Measurements from ENCODE around the gene PTPRB.

PTPRB gene

DNA sequence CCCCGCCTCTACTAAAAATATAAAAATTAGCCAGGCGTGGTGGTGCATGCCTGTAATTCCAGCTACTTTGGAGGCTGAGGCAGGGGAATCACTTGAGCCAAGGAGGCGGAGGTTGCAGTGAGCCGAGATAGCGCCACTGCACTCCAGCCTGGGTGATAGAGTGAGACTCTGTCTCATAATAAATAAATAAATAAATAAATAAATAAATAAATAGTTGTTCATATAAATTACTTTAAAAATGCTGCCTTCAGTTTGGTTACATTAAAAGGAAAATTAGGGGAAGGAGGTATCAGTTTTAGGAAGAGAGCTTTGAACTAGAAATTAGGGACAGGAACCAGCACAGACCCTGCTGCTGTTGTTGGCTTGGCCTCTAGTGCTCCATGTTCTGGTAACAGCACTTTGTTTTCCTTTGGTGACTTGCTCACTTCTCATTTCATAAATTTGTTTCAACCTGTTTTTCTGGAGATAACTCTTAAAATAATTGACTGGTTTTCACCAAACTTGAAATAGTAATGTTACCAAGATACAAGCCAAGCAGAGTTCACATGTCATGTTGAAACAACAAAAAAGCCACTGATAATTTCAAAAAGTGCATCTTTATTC is 22.9 kb upstream of the PTPRB start:
- no peak for DNase-seq (ENCODE audit: low read depth, low spot score)
- TF ChIP-seq, protein P1, sequence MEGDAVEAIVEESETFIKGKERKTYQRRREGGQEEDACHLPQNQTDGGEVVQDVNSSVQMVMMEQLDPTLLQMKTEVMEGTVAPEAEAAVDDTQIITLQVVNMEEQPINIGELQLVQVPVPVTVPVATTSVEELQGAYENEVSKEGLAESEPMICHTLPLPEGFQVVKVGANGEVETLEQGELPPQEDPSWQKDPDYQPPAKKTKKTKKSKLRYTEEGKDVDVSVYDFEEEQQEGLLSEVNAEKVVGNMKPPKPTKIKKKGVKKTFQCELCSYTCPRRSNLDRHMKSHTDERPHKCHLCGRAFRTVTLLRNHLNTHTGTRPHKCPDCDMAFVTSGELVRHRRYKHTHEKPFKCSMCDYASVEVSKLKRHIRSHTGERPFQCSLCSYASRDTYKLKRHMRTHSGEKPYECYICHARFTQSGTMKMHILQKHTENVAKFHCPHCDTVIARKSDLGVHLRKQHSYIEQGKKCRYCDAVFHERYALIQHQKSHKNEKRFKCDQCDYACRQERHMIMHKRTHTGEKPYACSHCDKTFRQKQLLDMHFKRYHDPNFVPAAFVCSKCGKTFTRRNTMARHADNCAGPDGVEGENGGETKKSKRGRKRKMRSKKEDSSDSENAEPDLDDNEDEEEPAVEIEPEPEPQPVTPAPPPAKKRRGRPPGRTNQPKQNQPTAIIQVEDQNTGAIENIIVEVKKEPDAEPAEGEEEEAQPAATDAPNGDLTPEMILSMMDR (IDR thresholded peaks at IDR 0.05; ENCODE audit: insufficient read depth, low read length, missing control alignments) = no peak
- H3K4me3 ChIP-seq (ENCODE audit: low read depth, low read length) = no peak overlapping the region
- ChIA-PET CTCF (interaction anchor here (0.8 to 1.1 kb wide), 2 partner anchors 9 to 10 kb away, joined by 4 read pairs; no protein-coding TSS in a partner anchor), POLR2A (no interaction called here)

DNA sequence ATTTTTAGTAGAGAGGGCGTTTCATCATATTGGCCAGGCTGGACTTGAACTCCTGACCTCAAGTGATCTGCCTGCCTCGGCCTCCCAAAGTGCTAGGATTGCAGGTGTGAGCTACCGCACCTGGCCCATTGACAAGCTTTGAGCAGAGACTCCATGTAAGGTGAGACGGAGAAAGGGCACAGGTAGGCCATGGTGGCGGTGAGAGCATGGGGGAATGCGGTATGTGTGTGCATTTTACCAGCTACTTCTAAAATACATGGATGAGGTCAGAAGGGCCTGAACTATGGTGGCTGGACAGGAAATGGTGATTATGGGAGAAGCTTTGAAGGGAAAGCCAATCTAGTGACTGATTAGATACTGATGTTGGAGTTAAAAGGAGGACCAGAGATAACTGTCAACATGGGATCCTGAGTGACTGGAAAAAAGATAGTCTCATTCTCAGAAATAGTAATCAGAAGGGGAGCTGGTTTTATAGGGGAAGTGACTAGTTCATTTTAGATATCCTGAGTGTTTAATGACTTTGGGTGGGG is 21.9 kb upstream of the PTPRB start:
- no peak for DNase-seq (ENCODE audit: low read depth, low spot score)
- ChIA-PET POLR2A (no interaction called here), CTCF (interaction anchor here (0.8 to 1.4 kb wide), 3 partner anchors 9 to 11 kb away, joined by 4 to 6 read pairs (median 4); no protein-coding TSS in a partner anchor)
- TF ChIP-seq, protein P1 (IDR thresholded peaks at IDR 0.05; ENCODE audit: insufficient read depth, low read length, missing control alignments) = no peak
- no peak overlapping the region for H3K4me3 ChIP-seq (ENCODE audit: low read depth, low read length)

DNA sequence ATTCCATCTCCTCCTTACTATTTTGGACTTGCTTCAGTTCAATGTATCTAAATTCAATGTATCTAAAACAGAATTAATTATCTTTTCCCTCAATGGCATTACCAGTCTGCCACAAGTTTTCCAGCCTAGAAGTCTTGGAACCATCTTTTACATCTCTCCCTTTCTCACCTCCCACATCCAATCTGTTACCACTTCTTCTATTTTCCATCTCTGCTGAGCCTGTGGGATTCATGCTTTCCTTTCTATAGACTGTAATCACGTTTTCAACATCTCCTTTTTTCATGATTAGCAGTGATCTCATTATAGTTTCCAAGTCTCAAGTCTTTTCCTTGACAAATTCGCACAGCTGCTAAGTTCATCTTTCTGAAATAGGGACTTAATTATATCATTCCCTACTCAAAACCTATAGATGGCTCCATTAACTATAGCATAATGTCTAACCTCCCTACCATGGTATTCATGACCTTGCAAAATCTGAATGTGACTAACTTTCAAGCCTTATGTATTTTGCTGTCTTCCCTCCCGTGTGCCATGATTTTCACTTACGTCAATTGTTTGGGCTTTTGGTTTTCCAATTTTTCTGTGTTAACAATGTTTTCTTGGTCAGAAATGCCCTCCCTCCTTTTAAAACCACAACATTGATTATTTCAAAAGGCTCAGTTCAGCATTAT is 20.5 kb upstream of the PTPRB start:
- POLR2A ChIA-PET = interaction anchor here (0.6 kb wide), 1 partner anchor 11 kb away, joined by 5 read pairs; no protein-coding TSS in a partner anchor
- TF ChIP-seq, protein P1 (IDR thresholded peaks at IDR 0.05; ENCODE audit: insufficient read depth, low read length, missing control alignments) = no peak

DNA sequence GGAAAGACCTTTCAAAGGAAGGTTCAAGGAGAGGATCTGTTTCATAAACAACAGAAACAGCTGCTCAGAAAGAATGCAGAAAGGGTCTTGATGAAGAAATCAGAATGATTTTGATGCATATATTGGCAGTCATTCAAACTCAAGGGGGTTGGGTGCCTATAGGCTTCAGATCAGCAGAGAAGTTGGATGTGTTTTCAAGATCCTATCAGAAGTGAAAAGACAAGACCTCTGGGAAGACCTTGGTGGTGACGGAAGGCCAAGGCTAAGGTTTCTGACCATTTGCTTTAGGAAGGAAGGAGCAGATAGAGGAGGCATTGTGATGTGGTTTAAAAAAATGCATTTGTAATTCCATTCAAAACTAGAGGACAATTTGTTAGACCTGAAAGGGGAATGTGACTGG is 15.2 kb upstream of the PTPRB start:
- ChIA-PET CTCF (interaction anchor here (0.6 kb wide), 1 partner anchor 24 kb away, joined by 3 read pairs; no protein-coding TSS in a partner anchor), POLR2A (no interaction called here)
- TF ChIP-seq, protein P1 (IDR thresholded peaks at IDR 0.05; ENCODE audit: insufficient read depth, low read length, missing control alignments) = no peak
- DNase-seq (ENCODE audit: low read depth, low spot score) = no peak
- H3K4me3 ChIP-seq (ENCODE audit: low read depth, low read length) = no peak overlapping the region

More for the DNA sequence above, 20.5 kb upstream of the PTPRB start:
- CTCF ChIA-PET = interaction anchor here (1.0 to 1.6 kb wide), 3 partner anchors 9 to 22 kb away, joined by 3 to 6 read pairs (median 3); no protein-coding TSS in a partner anchor
- H3K4me3 ChIP-seq (ENCODE audit: low read depth, low read length) = no peak overlapping the region
- DNase-seq (ENCODE audit: low read depth, low spot score) = no peak

DNA sequence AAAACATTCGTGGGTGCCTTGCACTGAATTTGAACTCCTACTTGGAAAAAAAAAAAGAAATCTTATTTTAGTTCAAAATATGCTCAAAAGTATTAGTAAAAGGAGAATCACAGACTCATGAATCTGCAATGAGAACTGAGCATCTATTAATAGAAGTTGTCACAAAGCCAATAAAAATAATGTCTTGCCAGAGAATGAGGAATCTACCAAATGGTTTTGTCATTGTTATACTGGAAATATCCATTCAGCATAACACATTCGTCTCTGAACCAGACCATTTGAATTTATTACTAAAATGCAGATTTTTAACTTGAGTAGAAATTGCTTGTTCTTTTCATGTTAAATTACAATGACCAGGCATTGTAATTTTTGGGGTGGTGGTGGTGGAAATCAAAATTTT is 11.6 kb upstream of the PTPRB start:
- CTCF ChIA-PET = interaction anchor here (1.9 kb wide), 1 partner anchor 10 kb away, joined by 6 read pairs; no protein-coding TSS in a partner anchor
- DNase-seq (ENCODE audit: low read depth, low spot score) = peak; percentile 56
- POLR2A ChIA-PET = no interaction called here
- no peak overlapping the region for H3K4me3 ChIP-seq (ENCODE audit: low read depth, low read length)
- TF ChIP-seq, protein P1 (IDR thresholded peaks at IDR 0.05; ENCODE audit: insufficient read depth, low read length, missing control alignments) = no peak

DNA sequence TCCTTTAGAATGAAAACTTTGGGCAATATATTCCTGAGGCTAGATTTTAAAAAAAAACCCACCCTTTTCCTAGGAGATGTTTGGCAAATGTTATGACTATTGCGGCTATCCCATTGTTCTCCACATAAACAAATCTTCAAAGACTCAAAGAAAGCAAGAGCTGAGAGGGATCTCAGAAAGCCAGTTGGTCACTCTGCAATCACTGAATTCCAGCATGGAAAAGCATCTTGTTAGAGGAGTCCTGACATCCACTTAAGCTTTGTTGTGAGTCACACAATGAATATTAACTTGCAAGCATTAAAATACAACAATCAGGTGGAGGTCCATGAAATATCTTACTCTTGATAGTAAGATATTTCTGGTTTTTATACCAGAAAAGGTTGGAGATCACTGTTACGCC is 11.0 kb upstream of the PTPRB start:
- ChIA-PET CTCF (interaction anchor here (1.9 kb wide), 1 partner anchor 10 kb away, joined by 6 read pairs; no protein-coding TSS in a partner anchor), POLR2A (no interaction called here)
- no peak overlapping the region for H3K4me3 ChIP-seq (ENCODE audit: low read depth, low read length)
- TF ChIP-seq, protein P1 (IDR thresholded peaks at IDR 0.05; ENCODE audit: insufficient read depth, low read length, missing control alignments) = no peak
- no peak for DNase-seq (ENCODE audit: low read depth, low spot score)
